Pancreas (tissue), 10 donors: ENCODE results near the gene KRTAP10-7. TPM values are rescaled to one million over a fixed set of nuclear protein-coding genes. Genes with fewer than 3 reads are reported as not detected.
A peak's percentile ranks its signal among the peaks of the same experiment; 100 is the strongest.

Experiments
- ATAC-seq, 4 donors: fragments of 200-7000 bp; cut with Tn5 transposase; one replicate each; pipeline versions ENCODE4 v1.8.0 to v1.9.1; 2020; ENCODE audit warnings: mild to moderate bottlenecking in 4 of 4, moderate library complexity in 4 of 4
- DNase-seq, 6 donors: peaks; one replicate each; pipeline ENCODE4 v3.0.0-alpha.2; 2020
- FAIRE-seq: peaks from 2 replicates; lab custom pipeline; 2012; peaks lifted over from hg19 to GRCh38; lab: Jason Lieb, UNC
- H3K27ac ChIP-seq, 4 donors: fragments of 200-600 bp; sonication (generic); 1 replicate in 3 of 4; 2 replicates in 1 of 4; pipeline versions ENCODE4 v1.5.0 to v1.8.0; 2020
- H3K27me3 ChIP-seq, 4 donors: fragments of 200-600 bp; one replicate each; pipeline ENCODE4 v1.8.0; 2021
- H3K36me3 ChIP-seq, 3 donors: fragments of 200-600 bp; sonication (generic) in 1 of 3; one replicate each; pipeline versions ENCODE4 v1.5.0 to v1.8.0; 2020 to 2021
- H3K4me1 ChIP-seq, 3 donors: fragments of 200-600 bp; one replicate each; pipeline ENCODE4 v1.8.0; 2021
- H3K4me3 ChIP-seq, 4 donors: fragments of 200-600 bp; sonication (generic) in 2 of 4; one replicate each; pipeline versions ENCODE4 v1.5.0 to v1.8.0; 2020 to 2021
- H3K9me3 ChIP-seq, 4 donors: fragments of 200-600 bp; one replicate each; pipeline ENCODE4 v1.8.0; 2021
- CTCF ChIP-seq, 4 donors: fragments of 200-600 bp; sonication (generic) in 3 of 4; IDR thresholded peaks; one replicate each; pipeline versions ENCODE4 v1.5.0 to v1.8.0; 2021; ENCODE audit warnings: antibody characterized with exemption in 4 of 4
- WGBS, 2 donors: extraction: QIAGEN DNeasy Blood & Tissue Kit; methylation state at CpG; one replicate each; pipeline ENCODE4 v1.1.7; 2013; 5-methylcytosine and 5-hydroxymethylcytosine counted together
- intact Hi-C, 3 donors: fragments of 100-400 bp; cut with DNase I; formaldehyde crosslinking; loops; one replicate each; pipeline versions ENCODE4 v1.11.1 to v1.14.2; 2022
- polyA plus RNA-seq, 2 donors: library from polyadenylated mRNA; stranded (reverse); fragments of 200-250 nt; gene quantifications; one replicate each; pipeline ENCODE4 v1.2.3, GENCODE V29; 2013
- total RNA-seq, 6 donors: library from RNA; stranded (reverse); fragmentation: NEBNext Ultra II Directional in 4 of 6; extraction: Animal tissue kit (Norgen Biotek cat#: 25700) in 4 of 6; gene quantifications; one replicate each; pipeline versions ENCODE4 v1.2.1 to v1.2.4, GENCODE V29; 2021 to 2023
- donor health status: healthy with polysubstance abuse.
- donor health status: DM: no; HTN: no; CAD: no; lungs with moderate emphysema.
- donor health status: DM: no; HTN: no; CAD: no.
- donor health status: control.
- donor health status: control.
- donor health status: Bipolar disorder and iron deficiency.
- donor health status: DM: yes; HTN: yes; CAD: no.
- donor health status: DM: no; HTN: no; CAD: no.
- donor health status: DM: no; HTN: no; CAD: no.
- donor health status: DM: yes; HTN: yes; CAD: no.

Gene KRTAP10-7
- total and polyA plus RNA-seq, 8 donors, result not detected

DNA sequence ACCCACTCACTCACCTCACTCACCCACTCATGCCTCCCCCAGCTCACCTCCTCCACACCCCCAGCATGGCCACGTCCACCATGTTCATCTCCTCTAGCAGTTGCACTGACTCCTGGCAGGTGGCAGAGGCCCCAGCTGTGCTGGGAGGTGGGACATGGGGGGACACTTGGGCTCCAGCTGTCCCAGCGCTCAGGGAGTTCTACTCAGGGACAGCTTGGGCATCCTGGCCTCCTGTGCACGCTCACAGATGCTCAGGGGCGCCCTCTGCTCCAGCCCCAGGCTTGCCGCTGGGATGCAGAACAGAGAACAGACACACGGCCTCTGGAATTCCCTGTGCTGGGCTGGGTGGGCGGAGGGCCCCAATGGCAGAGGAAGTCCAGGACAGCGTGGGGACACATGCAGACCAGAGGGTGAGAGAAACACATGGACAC is 16.7 kb downstream of the KRTAP10-7 start:
- no peak for TF ChIP-seq CTCF (IDR thresholded peaks at IDR 0.05)
- Histone ChIP-seq H3K4me3 (no peak overlapping the region), H3K27me3 (no peaks in the 10 kb centered on the region), H3K36me3 (no peaks in the 10 kb centered on the region), H3K27ac (no peak overlapping the region), H3K4me1 (no peaks in the 10 kb centered on the region), H3K9me3 (no peaks in the 10 kb centered on the region)
- DNase-seq, result peak in 1 of 6 donors; percentile 34
- intact Hi-C loops, result no loop called here
- FAIRE-seq, result no peak
- no peak for ATAC-seq
- 45 to 46% methylated on average over 8 of the region's 8 CpGs for WGBS, 2 donors

GRCh38 chr21:44618504-44618903 is 18.1 kb downstream of the KRTAP10-7 start:
- H3K27ac ChIP-seq, result no peak overlapping the region
- DNase-seq (no peak), FAIRE-seq (no peak), ATAC-seq (peak in 2 of 4 donors; percentile 68 to 69)
- H3K9me3 ChIP-seq, result no peaks in the 10 kb centered on the region
- no peaks in the 10 kb centered on the region for H3K36me3 ChIP-seq
- WGBS, 2 donors, result 11 to 25% methylated on average over 4 of the region's 4 CpGs
- H3K4me1 ChIP-seq, result no peaks in the 10 kb centered on the region
- no peak for TF ChIP-seq CTCF (IDR thresholded peaks at IDR 0.05)
- intact Hi-C loops, result no loop called here
- no peaks in the 10 kb centered on the region for H3K27me3 ChIP-seq
- no peak overlapping the region for H3K4me3 ChIP-seq

DNA sequence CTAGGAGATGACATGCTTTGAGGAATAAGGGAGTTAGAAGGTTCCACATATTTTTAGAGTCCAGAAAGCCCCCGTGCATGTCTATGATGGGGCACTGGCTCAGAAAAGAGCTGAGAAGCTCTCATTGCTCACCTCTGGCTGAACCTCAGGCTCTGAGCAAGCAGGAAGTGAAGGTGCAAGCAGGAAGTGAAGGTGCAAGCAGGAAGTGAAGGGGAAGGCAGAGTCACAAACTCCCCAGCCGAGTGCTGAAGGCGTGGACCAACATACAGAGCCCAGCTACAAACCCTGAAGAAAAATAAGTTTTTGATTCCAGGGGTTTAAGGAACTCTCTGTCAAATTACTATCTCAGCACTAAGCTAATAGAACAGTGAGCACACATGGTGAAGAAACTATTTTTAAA is 18.5 kb downstream of the KRTAP10-7 start:
- H3K4me3 ChIP-seq, result no peak overlapping the region
- H3K36me3 ChIP-seq, result no peaks in the 10 kb centered on the region
- H3K27me3 ChIP-seq, result no peaks in the 10 kb centered on the region
- H3K9me3 ChIP-seq, result no peaks in the 10 kb centered on the region
- peak in 1 of 4 donors; percentile 30 for ATAC-seq
- DNase-seq, result no peak
- intact Hi-C loops, result no loop called here
- no peak overlapping the region for H3K27ac ChIP-seq
- H3K4me1 ChIP-seq, result no peaks in the 10 kb centered on the region
- 60 to 80% methylated on average over 3 of the region's 3 CpGs for WGBS, 2 donors
- no peak for FAIRE-seq
- no peak for TF ChIP-seq CTCF (IDR thresholded peaks at IDR 0.05)

DNA sequence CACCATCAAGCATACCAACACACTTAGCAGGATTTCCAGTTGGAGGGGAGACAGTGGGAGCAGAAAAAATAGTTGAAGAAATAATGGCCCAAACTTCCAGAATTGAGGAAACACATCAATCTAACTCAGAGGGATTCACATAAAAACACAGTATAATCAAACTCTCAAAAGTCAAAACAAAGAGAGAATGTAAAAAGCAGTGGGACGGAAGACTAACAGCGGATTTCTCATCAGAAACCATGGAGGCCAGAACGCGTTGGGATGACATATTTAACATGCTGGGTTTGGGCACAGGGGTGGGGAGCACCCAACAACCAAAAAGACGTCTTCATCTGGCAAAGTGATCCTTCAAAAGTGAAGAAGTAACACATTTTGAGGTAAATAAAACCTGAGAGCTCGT is 19.5 kb downstream of the KRTAP10-7 start:
- FAIRE-seq (no peak), DNase-seq (no peak), ATAC-seq (no peak)
- no peaks in the 10 kb centered on the region for H3K9me3 ChIP-seq
- 72 to 76% methylated on average over 6 of the region's 6 CpGs for WGBS, 2 donors
- no peak for TF ChIP-seq CTCF (IDR thresholded peaks at IDR 0.05)
- no peaks in the 10 kb centered on the region for H3K4me1 ChIP-seq
- no peaks in the 10 kb centered on the region for H3K36me3 ChIP-seq
- no peak overlapping the region for H3K4me3 ChIP-seq
- intact Hi-C loops, result no loop called here
- no peaks in the 10 kb centered on the region for H3K27me3 ChIP-seq
- no peak overlapping the region for H3K27ac ChIP-seq

GRCh38 chr21:44623575-44623974 is 23.2 kb downstream of the KRTAP10-7 start:
- FAIRE-seq (no peak), DNase-seq (no peak), ATAC-seq (no peak)
- Histone ChIP-seq H3K4me3 (no peak overlapping the region), H3K27ac (no peak overlapping the region), H3K4me1 (no peaks in the 10 kb centered on the region), H3K27me3 (no peaks in the 10 kb centered on the region), H3K36me3 (no peaks in the 10 kb centered on the region), H3K9me3 (no peaks in the 10 kb centered on the region)
- no peak for TF ChIP-seq CTCF (IDR thresholded peaks at IDR 0.05)
- intact Hi-C loops, result no loop called here
